ENCODE data around the gene PTPRM. TPM values are rescaled to one million over a fixed set of nuclear protein-coding genes. Genes with fewer than 3 reads are reported as not detected.

The PTPRM gene
- total RNA-seq, 1 donor from 2014 or later = 13.9 TPM

GRCh38 chr18:7740821-7741220 lies 173.7 kb downstream of the PTPRM start:
- no peak overlapping the region for H2AFZ ChIP-seq (replicated peaks)
- no peaks in the 10 kb centered on the region for H3K79me2 ChIP-seq (ENCODE audit: low read depth)
- TF ChIP-seq CTCF (IDR thresholded peaks at IDR 0.05) = no peak
- no peak for TF ChIP-seq EZH2 (IDR thresholded peaks at IDR 0.05)
- TF ChIP-seq EZH2phosphoT487 (IDR thresholded peaks at IDR 0.05) = no peak
- H3K4me1 ChIP-seq = peaks cover 12% of the 10 kb centered on the region
- Mint-ChIP-seq H3K36me3 (peaks cover 4% of the 10 kb centered on the region), H3K27ac (peak overlapping the region; percentile 81), H3K4me3 (no peak overlapping the region), H3K27me3 (ENCODE audit: insufficient read depth, low read depth) (no peaks in the 10 kb centered on the region), H3K4me1 (peaks cover 19% of the 10 kb centered on the region), H3K9me3 (peaks cover 4% of the 10 kb centered on the region)
- H3K27me3 ChIP-seq = no peaks in the 10 kb centered on the region
- no peaks in the 10 kb centered on the region for H3K36me3 ChIP-seq
- no peak overlapping the region for H3K9ac ChIP-seq
- H3K4me3 ChIP-seq = no peak overlapping the region
- H3K9me3 ChIP-seq (ENCODE audit: low read depth) = peaks cover 3% of the 10 kb centered on the region
- no peak overlapping the region for H3K4me2 ChIP-seq
- DNase-seq (ENCODE audit: low spot score) = peak; percentile 43
- H4K20me1 ChIP-seq (ENCODE audit: low read depth) = no peaks in the 10 kb centered on the region
- no peak overlapping the region for H3K27ac ChIP-seq
- H3F3A ChIP-seq (ENCODE audit: low read depth) = no peaks in the 10 kb centered on the region

- no peaks in the 10 kb centered on the region for H3F3A ChIP-seq (ENCODE audit: low read depth)
- H4K20me1 ChIP-seq (ENCODE audit: low read depth) = no peaks in the 10 kb centered on the region
- no peak overlapping the region for H3K9ac ChIP-seq
- Mint-ChIP-seq H3K27ac (no peak overlapping the region), H3K36me3 (peaks cover 7% of the 10 kb centered on the region), H3K9me3 (peaks cover 10% of the 10 kb centered on the region), H3K4me1 (peaks cover 19% of the 10 kb centered on the region), H3K27me3 (ENCODE audit: insufficient read depth, low read depth) (no peaks in the 10 kb centered on the region), H3K4me3 (no peak overlapping the region)
- no peak overlapping the region for H2AFZ ChIP-seq (replicated peaks)
- no peak for DNase-seq (ENCODE audit: low spot score)
- TF ChIP-seq EZH2 (IDR thresholded peaks at IDR 0.05) (no peak), CTCF (IDR thresholded peaks at IDR 0.05) (no peak), EZH2phosphoT487 (IDR thresholded peaks at IDR 0.05) (no peak)
- no peak overlapping the region for H3K4me3 ChIP-seq
- H3K4me2 ChIP-seq = no peak overlapping the region
- no peaks in the 10 kb centered on the region for H3K79me2 ChIP-seq (ENCODE audit: low read depth)
- peaks cover 12% of the 10 kb centered on the region for H3K4me1 ChIP-seq
- no peak overlapping the region for H3K27ac ChIP-seq
- H3K9me3 ChIP-seq (ENCODE audit: low read depth) = peaks cover 6% of the 10 kb centered on the region
- no peaks in the 10 kb centered on the region for H3K27me3 ChIP-seq
- H3K36me3 ChIP-seq = no peaks in the 10 kb centered on the region
These were observed 174.5 kb downstream of the PTPRM start for GRCh38 chr18:7741640-7742039.

DNA sequence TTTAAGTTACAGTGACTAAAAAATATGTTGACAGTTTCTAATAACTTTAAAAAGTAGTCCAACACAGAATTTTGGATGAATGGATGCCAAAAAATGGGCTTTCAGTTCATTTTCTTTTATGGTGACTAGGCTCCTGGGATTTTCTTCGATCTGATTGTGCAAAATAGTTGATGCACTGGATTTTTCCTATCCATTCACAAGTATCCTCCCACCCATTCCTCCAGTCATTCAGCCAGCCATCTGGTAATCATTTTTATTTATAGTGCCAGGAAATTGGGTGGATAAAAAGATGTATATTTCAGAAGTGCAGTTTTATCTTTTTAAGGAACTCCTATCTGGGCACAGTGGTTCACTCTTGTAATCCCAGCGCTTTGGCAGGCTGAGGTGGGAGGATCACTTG lies 175.1 kb downstream of the PTPRM start:
- no peak for TF ChIP-seq EZH2phosphoT487 (IDR thresholded peaks at IDR 0.05)
- TF ChIP-seq CTCF (IDR thresholded peaks at IDR 0.05) = no peak
- TF ChIP-seq EZH2 (IDR thresholded peaks at IDR 0.05) = no peak
- Mint-ChIP-seq H3K36me3 (peaks cover 7% of the 10 kb centered on the region), H3K27me3 (ENCODE audit: insufficient read depth, low read depth) (no peaks in the 10 kb centered on the region), H3K4me1 (peaks cover 19% of the 10 kb centered on the region), H3K9me3 (peaks cover 15% of the 10 kb centered on the region), H3K27ac (no peak overlapping the region), H3K4me3 (no peak overlapping the region)
- Histone ChIP-seq H3K9me3 (ENCODE audit: low read depth) (peaks cover 6% of the 10 kb centered on the region), H3K4me1 (peaks cover 12% of the 10 kb centered on the region), H3K4me2 (no peak overlapping the region), H2AFZ (replicated peaks) (no peak overlapping the region), H3K36me3 (no peaks in the 10 kb centered on the region), H4K20me1 (ENCODE audit: low read depth) (no peaks in the 10 kb centered on the region), H3K4me3 (no peak overlapping the region), H3F3A (ENCODE audit: low read depth) (no peaks in the 10 kb centered on the region), H3K79me2 (ENCODE audit: low read depth) (no peaks in the 10 kb centered on the region), H3K9ac (no peak overlapping the region), H3K27ac (no peak overlapping the region), H3K27me3 (no peaks in the 10 kb centered on the region)
- DNase-seq (ENCODE audit: low spot score) = no peak

All from neural progenitor cell (in vitro differentiated cells).